Left kidney (tissue), 8 donors: ENCODE data around the gene PRDM5. TPM values are rescaled to one million over a fixed set of nuclear protein-coding genes. Genes with fewer than 3 reads are reported as not detected.

Source experiments
- DNase-seq: peaks from one replicate; pipeline ENCODE4 v3.0.0-alpha.2; 2013
- long read RNA-seq, 8 donors: transcript quantifications; one replicate each; lab custom pipeline, GENCODE V29; 2026
- polyA plus RNA-seq: library from polyadenylated mRNA; unstranded; fragments of 120-200 nt; gene quantifications from one replicate; pipeline ENCODE4 v1.2.1, GENCODE V29; 2013; ENCODE audit not compliant: insufficient read length

Gene PRDM5
- 23.6 TPM for polyA plus RNA-seq
- long read RNA-seq, donor 1, partial matches to known transcripts, result 0 of 1 reads
- long read RNA-seq, donor 1, other reads (novel, unspliced or antisense), result 0 of 1 reads
- long read RNA-seq, donor 2, transcript PRDM5-202 (4 exons, 2,492 nt), result major isoform, 5 of 5 reads
- long read RNA-seq, donor 2, partial matches to known transcripts, result 0 of 5 reads
- long read RNA-seq, donor 2, other reads (novel, unspliced or antisense), result 0 of 5 reads
- long read RNA-seq, donor 3, partial matches to known transcripts, result 0 of 1 reads
- long read RNA-seq, donor 3, other reads (novel, unspliced or antisense), result 0 of 1 reads
- long read RNA-seq, donor 4, partial matches to known transcripts, result 0 of 1 reads
- long read RNA-seq, donor 4, other reads (novel, unspliced or antisense), result 0 of 1 reads
- long read RNA-seq, donor 5, partial matches to known transcripts, result 0 of 4 reads
- long read RNA-seq, donor 5, other reads (novel, unspliced or antisense), result 0 of 4 reads
- long read RNA-seq, donor 6, partial matches to known transcripts, result 0 of 4 reads
- long read RNA-seq, donor 6, other reads (novel, unspliced or antisense), result 0 of 4 reads
- long read RNA-seq, donor 7, result 0 reads
- long read RNA-seq, donor 8, partial matches to known transcripts, result 0 of 1 reads
- long read RNA-seq, donor 8, other reads (novel, unspliced or antisense), result 0 of 1 reads

GRCh38 chr4:120922381-120923206 lies at the start of gene PRDM5:
TSS of gene PRDM5 (minus strand) at chr4:120922726. CDS start at chr4:120922608, 118 bp downstream.
- peak; percentile 70 for DNase-seq

GRCh38 chr4:120971884-120972283 lies 49.4 kb upstream of the PRDM5 start:
- DNase-seq, result peak; percentile 19

GRCh38 chr4:120965938-120966337 lies 43.4 kb upstream of the PRDM5 start:
- DNase-seq, result no peak

- no peak for DNase-seq
Observed at GRCh38 chr4:120964596-120964995, 42.1 kb upstream of the PRDM5 start.

GRCh38 chr4:120963449-120963848 lies 40.9 kb upstream of the PRDM5 start:
- no peak for DNase-seq

GRCh38 chr4:120960656-120961267 lies 38.2 kb upstream of the PRDM5 start:
- DNase-seq, result no peak

- DNase-seq, result no peak
Observed at GRCh38 chr4:120948382-120948781, 25.9 kb upstream of the PRDM5 start.

- peak; percentile 36 for DNase-seq
Observed at GRCh38 chr4:120942776-120943175, 20.2 kb upstream of the PRDM5 start.

GRCh38 chr4:120940547-120940946 lies 18.0 kb upstream of the PRDM5 start:
- no peak for DNase-seq

GRCh38 chr4:120939693-120940092 lies 17.2 kb upstream of the PRDM5 start:
- DNase-seq, result no peak

GRCh38 chr4:120929847-120930246 lies 7.3 kb upstream of the PRDM5 start:
- DNase-seq, result no peak

- DNase-seq, result no peak
Observed at GRCh38 chr4:120927801-120928409, 5.4 kb upstream of the PRDM5 start.

- DNase-seq, result no peak
Observed at GRCh38 chr4:120926358-120927025, 4.0 kb upstream of the PRDM5 start.

GRCh38 chr4:120924931-120925330 lies 2.4 kb upstream of the PRDM5 start:
- no peak for DNase-seq

GRCh38 chr4:120923207-120923522 lies 639 bp upstream of the PRDM5 start:
- DNase-seq, result no peak

GRCh38 chr4:120921456-120922380 lies 808 bp downstream of the PRDM5 start:
- peak; percentile 61 for DNase-seq

- DNase-seq, result no peak
Observed at GRCh38 chr4:120920666-120921065, 1.9 kb downstream of the PRDM5 start.

- DNase-seq, result no peak
Observed at GRCh38 chr4:120919358-120919757, 3.2 kb downstream of the PRDM5 start.

- DNase-seq, result no peak
Observed at GRCh38 chr4:120918788-120919187, 3.7 kb downstream of the PRDM5 start.

GRCh38 chr4:120918092-120918491 lies 4.4 kb downstream of the PRDM5 start:
- DNase-seq, result no peak
